Measurements from ENCODE around the gene MTREX. TPM values are rescaled to one million over a fixed set of nuclear protein-coding genes. Genes with fewer than 3 reads are reported as not detected.

The MTREX gene
- total and polyA plus RNA-seq, 2 donors (not counting 1 experiment from before 2014, with no cell fraction given), result 7.9 to 94.0 TPM

DNA sequence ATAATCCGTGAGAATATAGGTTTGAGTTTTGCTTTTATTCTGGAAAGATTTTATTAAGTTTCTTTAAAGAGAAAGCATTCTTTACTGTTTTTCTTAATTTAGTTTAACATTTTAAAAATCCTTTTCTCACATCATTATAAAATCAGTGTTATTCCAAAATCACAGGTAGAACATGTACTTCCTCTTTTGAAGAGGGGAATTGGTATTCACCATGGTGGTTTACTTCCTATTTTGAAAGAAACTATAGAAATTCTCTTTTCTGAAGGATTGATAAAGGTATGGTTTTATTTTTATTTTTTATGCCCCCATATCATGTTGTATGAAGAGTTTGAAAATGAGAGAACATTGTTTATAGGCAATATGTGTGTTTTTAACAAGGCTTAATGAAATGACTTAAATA is 43.0 kb downstream of the MTREX start:
- DNase-seq, result peak; percentile 23
- H3K27me3 ChIP-seq (replicated peaks in 1 of 4; ENCODE audit: control extremely low read depth in 1 of 4, control insufficient read depth in 3 of 4, insufficient read depth in 4 of 4, low read length in 3 of 4), result no peaks in the 10 kb centered on the region
- H3K9me3 ChIP-seq (ENCODE audit: control extremely low read depth in 1 of 3, control insufficient read depth in 2 of 3, insufficient read depth in 1 of 3, low read length in 2 of 3), result no peaks in the 10 kb centered on the region
- no peak for TF ChIP-seq EZH2 (IDR thresholded peaks at IDR 0.05; ENCODE audit: borderline replicate concordance, insufficient read depth, low read depth, low read length, poor library complexity, severe bottlenecking)
- TF ChIP-seq, protein P1, sequence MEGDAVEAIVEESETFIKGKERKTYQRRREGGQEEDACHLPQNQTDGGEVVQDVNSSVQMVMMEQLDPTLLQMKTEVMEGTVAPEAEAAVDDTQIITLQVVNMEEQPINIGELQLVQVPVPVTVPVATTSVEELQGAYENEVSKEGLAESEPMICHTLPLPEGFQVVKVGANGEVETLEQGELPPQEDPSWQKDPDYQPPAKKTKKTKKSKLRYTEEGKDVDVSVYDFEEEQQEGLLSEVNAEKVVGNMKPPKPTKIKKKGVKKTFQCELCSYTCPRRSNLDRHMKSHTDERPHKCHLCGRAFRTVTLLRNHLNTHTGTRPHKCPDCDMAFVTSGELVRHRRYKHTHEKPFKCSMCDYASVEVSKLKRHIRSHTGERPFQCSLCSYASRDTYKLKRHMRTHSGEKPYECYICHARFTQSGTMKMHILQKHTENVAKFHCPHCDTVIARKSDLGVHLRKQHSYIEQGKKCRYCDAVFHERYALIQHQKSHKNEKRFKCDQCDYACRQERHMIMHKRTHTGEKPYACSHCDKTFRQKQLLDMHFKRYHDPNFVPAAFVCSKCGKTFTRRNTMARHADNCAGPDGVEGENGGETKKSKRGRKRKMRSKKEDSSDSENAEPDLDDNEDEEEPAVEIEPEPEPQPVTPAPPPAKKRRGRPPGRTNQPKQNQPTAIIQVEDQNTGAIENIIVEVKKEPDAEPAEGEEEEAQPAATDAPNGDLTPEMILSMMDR (IDR thresholded peaks at IDR 0.05), result no peak
- Mint-ChIP-seq H3K27ac (no peak overlapping the region), H3K4me1 (peaks cover 8% of the 10 kb centered on the region), H3K27me3 (no peaks in the 10 kb centered on the region), H3K4me3 (no peak overlapping the region), H3K9me3 (ENCODE audit: insufficient read depth) (no peaks in the 10 kb centered on the region)
- no peak overlapping the region for H3K4me3 ChIP-seq (ENCODE audit: control extremely low read depth in 1 of 5, extremely low read depth in 1 of 5, insufficient read depth in 1 of 5, low read depth in 2 of 5, low read length in 4 of 5)
- H3K9ac ChIP-seq (ENCODE audit: low read length), result no peak overlapping the region
- no peak overlapping the region for H2AFZ ChIP-seq (ENCODE audit: insufficient read depth, low read depth, low read length, poor library complexity, severe bottlenecking)
- peak overlapping the region in 1 of 2 donors; percentile 42 for H3K27ac ChIP-seq (ENCODE audit: low read length in 2 of 2)
- peaks cover 0 to 6% of the 10 kb centered on the region in 2 donors for H3K4me1 ChIP-seq (ENCODE audit: control insufficient read depth in 2 of 2, insufficient read depth in 2 of 2, low read length in 2 of 2)
- WGBS (ENCODE audit: insufficient coverage), result no CpG with 5 or more reads among the region's 1 CpG
- H3K36me3 ChIP-seq (replicated peaks in 1 of 2; ENCODE audit: control extremely low read depth in 1 of 2, control insufficient read depth in 1 of 2, extremely low read depth in 1 of 2, insufficient read depth in 2 of 2, low read length in 1 of 2), result peaks cover 9 to 73% of the 10 kb centered on the region in 2 experiments
- peaks cover 10% of the 10 kb centered on the region for H3K79me2 ChIP-seq (ENCODE audit: control insufficient read depth, insufficient read depth, low read length)
- no peak overlapping the region for H3K4me2 ChIP-seq (replicated peaks; ENCODE audit: low read depth, low read length, poor library complexity, severe bottlenecking)
- CTCF ChIA-PET, result no interaction called here
- intact Hi-C loops (cut with micrococcal nuclease), result no loop called here
- POLR2A ChIA-PET, result no interaction called here
- no peak for ATAC-seq (ENCODE audit: low read depth)
- no peaks in the 10 kb centered on the region for H4K20me1 ChIP-seq (ENCODE audit: control insufficient read depth, insufficient read depth, low read length, poor library complexity, severe bottlenecking)

DNA sequence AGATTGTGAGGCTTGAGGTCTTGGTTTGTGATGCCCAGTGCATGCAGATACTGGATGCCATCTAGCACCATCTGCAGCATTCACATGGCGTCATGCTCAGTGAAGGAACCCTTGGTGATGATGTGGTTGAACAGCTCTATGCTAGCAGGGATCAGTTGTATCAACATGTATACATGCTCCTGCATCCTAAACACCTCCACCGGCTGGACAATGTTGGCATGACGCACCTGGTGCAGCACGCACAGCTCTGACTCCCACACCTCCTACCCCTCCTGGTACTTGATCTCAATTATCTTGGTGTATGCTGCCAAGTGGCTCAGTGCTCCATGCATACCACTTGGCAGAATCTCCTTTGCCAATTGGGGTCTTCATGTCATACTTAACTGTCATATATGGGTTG is 49.1 kb downstream of the MTREX start:
- Histone ChIP-seq H3K27ac (ENCODE audit: low read length in 2 of 2) (no peak overlapping the region), H4K20me1 (ENCODE audit: control insufficient read depth, insufficient read depth, low read length, poor library complexity, severe bottlenecking) (no peaks in the 10 kb centered on the region), H2AFZ (ENCODE audit: insufficient read depth, low read depth, low read length, poor library complexity, severe bottlenecking) (no peak overlapping the region), H3K9ac (ENCODE audit: low read length) (no peak overlapping the region), H3K4me1 (ENCODE audit: control insufficient read depth in 2 of 2, insufficient read depth in 2 of 2, low read length in 2 of 2) (no peaks in the 10 kb centered on the region), H3K4me2 (replicated peaks; ENCODE audit: low read depth, low read length, poor library complexity, severe bottlenecking) (no peak overlapping the region), H3K4me3 (ENCODE audit: control extremely low read depth in 1 of 5, extremely low read depth in 1 of 5, insufficient read depth in 1 of 5, low read depth in 2 of 5, low read length in 4 of 5) (no peak overlapping the region), H3K27me3 (replicated peaks in 1 of 4; ENCODE audit: control extremely low read depth in 1 of 4, control insufficient read depth in 3 of 4, insufficient read depth in 4 of 4, low read length in 3 of 4) (no peaks in the 10 kb centered on the region), H3K79me2 (ENCODE audit: control insufficient read depth, insufficient read depth, low read length) (peaks cover 10% of the 10 kb centered on the region), H3K9me3 (ENCODE audit: control extremely low read depth in 1 of 3, control insufficient read depth in 2 of 3, insufficient read depth in 1 of 3, low read length in 2 of 3) (no peaks in the 10 kb centered on the region), H3K36me3 (replicated peaks in 1 of 2; ENCODE audit: control extremely low read depth in 1 of 2, control insufficient read depth in 1 of 2, extremely low read depth in 1 of 2, insufficient read depth in 2 of 2, low read length in 1 of 2) (peaks cover 5 to 77% of the 10 kb centered on the region in 2 experiments)
- H3K27ac Mint-ChIP-seq, result no peak overlapping the region
- TF ChIP-seq, protein P1 (IDR thresholded peaks at IDR 0.05), result no peak
- TF ChIP-seq EZH2 (IDR thresholded peaks at IDR 0.05; ENCODE audit: borderline replicate concordance, insufficient read depth, low read depth, low read length, poor library complexity, severe bottlenecking), result no peak
- POLR2A ChIA-PET, result no interaction called here
- ATAC-seq (ENCODE audit: low read depth), result no peak
- no peak for DNase-seq
- 92% methylated on average over 2 of the region's 4 CpGs for WGBS (ENCODE audit: insufficient coverage)
- intact Hi-C loops (cut with micrococcal nuclease), result no loop called here
- CTCF ChIA-PET, result no interaction called here
- H3K27me3 Mint-ChIP-seq, result no peaks in the 10 kb centered on the region
- H3K4me1 Mint-ChIP-seq, result no peaks in the 10 kb centered on the region
- no peak overlapping the region for H3K4me3 Mint-ChIP-seq
- H3K9me3 Mint-ChIP-seq (ENCODE audit: insufficient read depth), result peaks cover 2% of the 10 kb centered on the region

Measured in B cell (primary cell).